Pancreas (tissue), 10 donors: ENCODE results near the gene NPIPB2. TPM values are rescaled to one million over a fixed set of nuclear protein-coding genes. Genes with fewer than 3 reads are reported as not detected.

Experiments
- ATAC-seq, 4 donors: fragments of 200-7000 bp; cut with Tn5 transposase; one replicate each; pipeline versions ENCODE4 v1.8.0 to v1.9.1; 2020; ENCODE audit warnings: mild to moderate bottlenecking in 4 of 4, moderate library complexity in 4 of 4
- DNase-seq, 6 donors: peaks; one replicate each; pipeline ENCODE4 v3.0.0-alpha.2; 2020
- FAIRE-seq: peaks from 2 replicates; lab custom pipeline; 2012; peaks lifted over from hg19 to GRCh38; lab: Jason Lieb, UNC
- H3K27ac ChIP-seq, 4 donors: fragments of 200-600 bp; sonication (generic); 1 replicate in 3 of 4; 2 replicates in 1 of 4; pipeline versions ENCODE4 v1.5.0 to v1.8.0; 2020
- H3K27me3 ChIP-seq, 4 donors: fragments of 200-600 bp; one replicate each; pipeline ENCODE4 v1.8.0; 2021
- H3K36me3 ChIP-seq, 3 donors: fragments of 200-600 bp; sonication (generic) in 1 of 3; one replicate each; pipeline versions ENCODE4 v1.5.0 to v1.8.0; 2020 to 2021
- H3K4me1 ChIP-seq, 3 donors: fragments of 200-600 bp; one replicate each; pipeline ENCODE4 v1.8.0; 2021
- H3K4me3 ChIP-seq, 4 donors: fragments of 200-600 bp; sonication (generic) in 2 of 4; one replicate each; pipeline versions ENCODE4 v1.5.0 to v1.8.0; 2020 to 2021
- H3K9me3 ChIP-seq, 4 donors: fragments of 200-600 bp; one replicate each; pipeline ENCODE4 v1.8.0; 2021
- CTCF ChIP-seq, 4 donors: fragments of 200-600 bp; sonication (generic) in 3 of 4; IDR thresholded peaks; one replicate each; pipeline versions ENCODE4 v1.5.0 to v1.8.0; 2021; ENCODE audit warnings: antibody characterized with exemption in 4 of 4
- WGBS, 2 donors: extraction: QIAGEN DNeasy Blood & Tissue Kit; methylation state at CpG; one replicate each; pipeline ENCODE4 v1.1.7; 2013; 5-methylcytosine and 5-hydroxymethylcytosine counted together
- intact Hi-C, 3 donors: fragments of 100-400 bp; cut with DNase I; formaldehyde crosslinking; loops; one replicate each; pipeline versions ENCODE4 v1.11.1 to v1.14.2; 2022
- polyA plus RNA-seq, 2 donors: library from polyadenylated mRNA; stranded (reverse); fragments of 200-250 nt; gene quantifications; one replicate each; pipeline ENCODE4 v1.2.3, GENCODE V29; 2013
- total RNA-seq, 6 donors: library from RNA; stranded (reverse); fragmentation: NEBNext Ultra II Directional in 4 of 6; extraction: Animal tissue kit (Norgen Biotek cat#: 25700) in 4 of 6; gene quantifications; one replicate each; pipeline versions ENCODE4 v1.2.1 to v1.2.4, GENCODE V29; 2021 to 2023
- donor health status: healthy with polysubstance abuse.
- donor health status: DM: no; HTN: no; CAD: no; lungs with moderate emphysema.
- donor health status: DM: no; HTN: no; CAD: no.
- donor health status: control.
- donor health status: control.
- donor health status: Bipolar disorder and iron deficiency.
- donor health status: DM: yes; HTN: yes; CAD: no.
- donor health status: DM: no; HTN: no; CAD: no.
- donor health status: DM: no; HTN: no; CAD: no.
- donor health status: DM: yes; HTN: yes; CAD: no.

Gene NPIPB2
- total and polyA plus RNA-seq, 8 donors = 0.92 to 10.0 (median 4.6) TPM

GRCh38 chr16:11884035-11884434, 57.8 kb downstream of the NPIPB2 start:
- intact Hi-C loops = no loop called here
- H3K36me3 ChIP-seq = peaks cover 0 to 57% (median 34%) of the 10 kb centered on the region in 3 donors
- no peak for ATAC-seq
- no peak for FAIRE-seq
- no peak for DNase-seq
- WGBS, 2 donors = 96 to 98% methylated on average over 5 of the region's 5 CpGs
- H3K4me3 ChIP-seq = no peak overlapping the region
- H3K27me3 ChIP-seq = no peaks in the 10 kb centered on the region
- H3K4me1 ChIP-seq = no peaks in the 10 kb centered on the region
- TF ChIP-seq CTCF (IDR thresholded peaks at IDR 0.05) = no peak
- H3K27ac ChIP-seq = no peak overlapping the region
- H3K9me3 ChIP-seq = no peaks in the 10 kb centered on the region

GRCh38 chr16:11880007-11880406, 61.8 kb downstream of the NPIPB2 start:
- no peaks in the 10 kb centered on the region for H3K4me1 ChIP-seq
- ATAC-seq (no peak), FAIRE-seq (no peak), DNase-seq (no peak)
- 91 to 96% methylated on average over 5 of the region's 5 CpGs for WGBS, 2 donors
- intact Hi-C loops = no loop called here
- H3K27me3 ChIP-seq = no peaks in the 10 kb centered on the region
- TF ChIP-seq CTCF (IDR thresholded peaks at IDR 0.05) = no peak
- H3K9me3 ChIP-seq = no peaks in the 10 kb centered on the region
- no peak overlapping the region for H3K27ac ChIP-seq
- no peak overlapping the region for H3K4me3 ChIP-seq
- peaks cover 3 to 52% (median 31%) of the 10 kb centered on the region in 3 donors for H3K36me3 ChIP-seq

GRCh38 chr16:11877374-11877773, 64.5 kb downstream of the NPIPB2 start:
- TF ChIP-seq CTCF (IDR thresholded peaks at IDR 0.05) = no peak
- 78 to 92% methylated on average over 5 of the region's 5 CpGs for WGBS, 2 donors
- Histone ChIP-seq H3K36me3 (peaks cover 3 to 57% (median 17%) of the 10 kb centered on the region in 3 donors), H3K4me3 (no peak overlapping the region), H3K27me3 (no peaks in the 10 kb centered on the region), H3K4me1 (no peaks in the 10 kb centered on the region), H3K27ac (no peak overlapping the region), H3K9me3 (no peaks in the 10 kb centered on the region)
- DNase-seq (no peak), ATAC-seq (no peak), FAIRE-seq (no peak)
- intact Hi-C loops = no loop called here

Other genes starting within 250 kb of the NPIPB2 start
- 10 to 100 TPM; 28.1 to 38.9 (median 35.9) TPM for gene TXNDC11, start 199.2 kb downstream of the NPIPB2 start, total RNA-seq
- gene TXNDC11, start 199.2 kb downstream of the NPIPB2 start, polyA plus RNA-seq = 10 to 100 TPM; 54.7 to 80.8 TPM
- gene ZC3H7A, start 144.8 kb downstream of the NPIPB2 start, total RNA-seq = 10 to 100 TPM; 23.8 to 34.5 (median 30.2) TPM
- gene ZC3H7A, start 144.8 kb downstream of the NPIPB2 start, polyA plus RNA-seq = 10 to 100 TPM; 20.0 to 39.6 TPM
- gene RSL1D1, start 90.5 kb downstream of the NPIPB2 start, total RNA-seq = 100 to 1,000 TPM in 2 of 6 donors, 10 to 100 TPM in 4; 73.4 to 148 (median 87.1) TPM
- gene RSL1D1, start 90.5 kb downstream of the NPIPB2 start, polyA plus RNA-seq = 10 to 100 TPM; 32.4 to 61.1 TPM
- gene GSPT1, start 26.1 kb downstream of the NPIPB2 start, total RNA-seq = 10 to 100 TPM; 41.7 to 65.4 (median 55.3) TPM
- gene GSPT1, start 26.1 kb downstream of the NPIPB2 start, polyA plus RNA-seq = 10 to 100 TPM; 11.0 to 25.0 TPM
- gene TNFRSF17, start 23.2 kb upstream of the NPIPB2 start, total RNA-seq = 1 to 10 TPM in 1 of 6 donors, under 1 TPM in 1, not detected in 4; 0.32 to 1.7 TPM
- not detected for gene TNFRSF17, start 23.2 kb upstream of the NPIPB2 start, polyA plus RNA-seq
- gene SNX29, start 34.7 kb upstream of the NPIPB2 start, total RNA-seq = 10 to 100 TPM in 5 of 6 donors, 1 to 10 TPM in 1; 8.0 to 17.0 (median 11.3) TPM
- gene SNX29, start 34.7 kb upstream of the NPIPB2 start, polyA plus RNA-seq = 1 to 10 TPM; 3.8 to 3.9 TPM